GM23338 (cell line): ENCODE data around the gene MEGF6.

ENCODE experiments used
- CREB1 ChIP-seq: fragments of 250-450 bp; sonication (Bioruptor Pico); IDR thresholded peaks from 2 replicates; pipeline ENCODE4 v1.5.0; 2020; ENCODE audit warnings: low read depth, mild to moderate bottlenecking, moderate library complexity
- EZH2phosphoT487 ChIP-seq: fragments of 200-600 bp; sonication (generic); IDR thresholded peaks from one replicate; pipeline ENCODE4 v1.8.1; 2018; ENCODE audit warnings: antibody characterized with exemption; ENCODE audit not compliant: unreplicated experiment
- TF ChIP-seq, protein P1 (sequence below), 2 experiments: fragments of 200-600 bp in 1 of 2; sonication (generic) in 1 of 2; conservative IDR thresholded peaks; 2 replicates each; pipeline versions ENCODE4 v1.5.1 to v1.6.1; 2016 to 2017; ENCODE audit warnings: antibody characterized with exemption in 2 of 2, low read depth in 2 of 2, mild to moderate bottlenecking in 2 of 2, moderate library complexity in 1 of 2

DNA sequence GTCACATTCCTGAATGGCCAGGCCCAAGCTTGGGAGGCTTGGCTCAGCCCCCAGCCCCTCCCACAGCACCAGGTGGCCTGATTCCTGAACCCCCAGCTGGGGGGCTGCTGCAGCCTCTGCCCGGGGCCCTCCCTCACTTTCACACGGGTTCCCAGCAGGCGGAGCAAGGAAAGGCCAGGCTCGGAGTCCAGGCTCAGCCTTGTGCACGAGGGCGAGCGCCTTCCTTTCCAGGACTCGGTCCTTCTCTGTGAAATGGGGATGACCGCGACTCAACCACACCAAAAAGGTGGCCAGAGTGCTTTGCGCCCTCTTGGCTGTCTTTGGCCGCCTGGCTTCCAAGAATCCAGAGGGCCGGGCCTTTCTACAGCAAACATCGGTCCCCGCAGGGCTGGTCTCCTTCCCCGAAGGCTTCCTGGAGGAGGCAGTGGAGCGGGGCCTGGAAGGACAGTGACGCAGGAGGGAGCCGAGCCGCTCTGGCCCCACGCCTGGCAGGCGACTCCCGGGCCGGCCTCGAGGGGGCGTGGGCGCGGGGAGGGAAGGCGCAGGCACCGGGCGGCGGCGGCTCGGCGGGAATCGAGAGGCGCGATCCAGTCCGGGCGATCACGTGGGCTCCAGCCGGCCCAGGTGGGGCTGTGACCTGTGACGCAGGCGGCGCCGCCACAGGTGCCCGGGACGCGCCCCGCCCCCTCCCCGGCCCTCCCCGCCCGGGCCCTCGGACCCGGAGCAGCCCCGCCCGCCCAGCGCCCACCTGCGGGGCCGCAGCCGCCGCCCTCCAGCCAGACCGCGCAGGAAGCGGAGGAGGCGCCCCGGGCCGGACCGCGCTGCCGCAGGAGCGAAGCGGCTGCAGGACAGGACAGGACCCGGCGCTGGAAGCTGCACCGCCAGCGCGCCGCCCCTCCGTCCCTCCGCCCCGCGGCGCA, 157.2 kb downstream of the MEGF6 start, which contains the start of gene ARHGEF16:
- TF ChIP-seq, protein P1, sequence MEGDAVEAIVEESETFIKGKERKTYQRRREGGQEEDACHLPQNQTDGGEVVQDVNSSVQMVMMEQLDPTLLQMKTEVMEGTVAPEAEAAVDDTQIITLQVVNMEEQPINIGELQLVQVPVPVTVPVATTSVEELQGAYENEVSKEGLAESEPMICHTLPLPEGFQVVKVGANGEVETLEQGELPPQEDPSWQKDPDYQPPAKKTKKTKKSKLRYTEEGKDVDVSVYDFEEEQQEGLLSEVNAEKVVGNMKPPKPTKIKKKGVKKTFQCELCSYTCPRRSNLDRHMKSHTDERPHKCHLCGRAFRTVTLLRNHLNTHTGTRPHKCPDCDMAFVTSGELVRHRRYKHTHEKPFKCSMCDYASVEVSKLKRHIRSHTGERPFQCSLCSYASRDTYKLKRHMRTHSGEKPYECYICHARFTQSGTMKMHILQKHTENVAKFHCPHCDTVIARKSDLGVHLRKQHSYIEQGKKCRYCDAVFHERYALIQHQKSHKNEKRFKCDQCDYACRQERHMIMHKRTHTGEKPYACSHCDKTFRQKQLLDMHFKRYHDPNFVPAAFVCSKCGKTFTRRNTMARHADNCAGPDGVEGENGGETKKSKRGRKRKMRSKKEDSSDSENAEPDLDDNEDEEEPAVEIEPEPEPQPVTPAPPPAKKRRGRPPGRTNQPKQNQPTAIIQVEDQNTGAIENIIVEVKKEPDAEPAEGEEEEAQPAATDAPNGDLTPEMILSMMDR (conservative IDR thresholded peaks at IDR 0.05; ENCODE audit: low read depth in 2 of 2) = peak; percentile 27 to 54; a peak in 2 of 4 replicates
- TF ChIP-seq EZH2phosphoT487 = no peak
- TF ChIP-seq CREB1 (CRISPR knock-in tag) = peak; percentile 87
